BLaER1 (cell line): ENCODE measurements around the gene HAPLN1.

Experiments
- H3K27ac ChIP-seq: shearing (Covaris generic); formaldehyde crosslinking; 2 replicates; pipeline ENCODE4 v1.8.1; 2022
- H3K27me3 ChIP-seq: shearing (Covaris generic); formaldehyde crosslinking; 2 replicates; pipeline ENCODE4 v1.8.1; 2022
- H3K36me3 ChIP-seq: shearing (Covaris generic); formaldehyde crosslinking; 2 replicates; pipeline ENCODE4 v1.8.1; 2022
- H3K4me1 ChIP-seq: shearing (Covaris generic); formaldehyde crosslinking; 2 replicates; pipeline ENCODE4 v1.8.1; 2022
- H3K4me2 ChIP-seq: shearing (Covaris generic); formaldehyde crosslinking; 2 replicates; pipeline ENCODE4 v1.8.1; 2022
- H3K4me3 ChIP-seq: shearing (Covaris generic); formaldehyde crosslinking; 2 replicates; pipeline ENCODE4 v1.8.1; 2022
- H3K9ac ChIP-seq: shearing (Covaris generic); formaldehyde crosslinking; 2 replicates; pipeline ENCODE4 v1.8.1; 2022
- H3K9me3 ChIP-seq: shearing (Covaris generic); formaldehyde crosslinking; 2 replicates; pipeline ENCODE4 v1.8.1; 2022
- H4K20me1 ChIP-seq: shearing (Covaris generic); formaldehyde crosslinking; 2 replicates; pipeline ENCODE4 v1.8.1; 2022
- Cebpa-rat ChIP-seq: shearing (Covaris generic); IDR thresholded peaks from 2 replicates; pipeline ENCODE4 v1.8.1; 2022

The HAPLN1 gene

GRCh38 chr5:83701886-83702285 is 18.8 kb downstream of the HAPLN1 start:
- Histone ChIP-seq H3K9ac (no peak overlapping the region), H3K9me3 (0 out of 2 replicates have a peak, but pooled peaks cover 6% of the 10 kb centered on the region), H3K36me3 (no peaks in the 10 kb centered on the region), H3K4me2 (no peak overlapping the region), H3K4me1 (no peaks in the 10 kb centered on the region), H3K27me3 (no peaks in the 10 kb centered on the region), H3K27ac (no peak overlapping the region), H4K20me1 (no peaks in the 10 kb centered on the region), H3K4me3 (no peak overlapping the region)
- TF ChIP-seq Cebpa-rat: no peak

GRCh38 chr5:83689881-83690280 is 30.8 kb downstream of the HAPLN1 start:
- no peaks in the 10 kb centered on the region for H3K9me3 ChIP-seq
- H3K9ac ChIP-seq: no peak overlapping the region
- H3K4me3 ChIP-seq: no peak overlapping the region
- H3K36me3 ChIP-seq: no peaks in the 10 kb centered on the region
- H3K4me1 ChIP-seq: no peaks in the 10 kb centered on the region
- TF ChIP-seq Cebpa-rat: no peak
- no peak overlapping the region for H3K27ac ChIP-seq
- no peaks in the 10 kb centered on the region for H3K27me3 ChIP-seq
- no peaks in the 10 kb centered on the region for H4K20me1 ChIP-seq
- H3K4me2 ChIP-seq: no peak overlapping the region

- H3K4me1 ChIP-seq: no peaks in the 10 kb centered on the region
- H3K27me3 ChIP-seq: no peaks in the 10 kb centered on the region
- no peak overlapping the region for H3K27ac ChIP-seq
- no peaks in the 10 kb centered on the region for H3K9me3 ChIP-seq
- H3K36me3 ChIP-seq: no peaks in the 10 kb centered on the region
- no peak overlapping the region for H3K4me2 ChIP-seq
- no peak overlapping the region for H3K4me3 ChIP-seq
- TF ChIP-seq Cebpa-rat: no peak
- no peak overlapping the region for H3K9ac ChIP-seq
- no peaks in the 10 kb centered on the region for H4K20me1 ChIP-seq
These were observed 32.4 kb downstream of the HAPLN1 start for GRCh38 chr5:83688281-83688680.

GRCh38 chr5:83687124-83687619 is 33.5 kb downstream of the HAPLN1 start:
- TF ChIP-seq Cebpa-rat: no peak
- H3K4me2 ChIP-seq: no peak overlapping the region

GRCh38 chr5:83686251-83686650 is 34.4 kb downstream of the HAPLN1 start:
- H3K27me3 ChIP-seq: no peaks in the 10 kb centered on the region
- no peaks in the 10 kb centered on the region for H3K36me3 ChIP-seq
- no peaks in the 10 kb centered on the region for H3K4me1 ChIP-seq
- H3K9me3 ChIP-seq: no peaks in the 10 kb centered on the region
- no peak overlapping the region for H3K4me2 ChIP-seq
- no peak overlapping the region for H3K4me3 ChIP-seq
- no peaks in the 10 kb centered on the region for H4K20me1 ChIP-seq
- no peak for TF ChIP-seq Cebpa-rat
- no peak overlapping the region for H3K9ac ChIP-seq
- H3K27ac ChIP-seq: no peak overlapping the region

More at GRCh38 chr5:83687124-83687619, 33.5 kb downstream of the HAPLN1 start:
- no peaks in the 10 kb centered on the region for H3K36me3 ChIP-seq
- no peak overlapping the region for H3K27ac ChIP-seq
- H3K9ac ChIP-seq: no peak overlapping the region
- no peaks in the 10 kb centered on the region for H3K4me1 ChIP-seq
- H3K9me3 ChIP-seq: no peaks in the 10 kb centered on the region
- no peaks in the 10 kb centered on the region for H4K20me1 ChIP-seq
- H3K27me3 ChIP-seq: no peaks in the 10 kb centered on the region
- no peak overlapping the region for H3K4me3 ChIP-seq

GRCh38 chr5:83683836-83684235 is 36.8 kb downstream of the HAPLN1 start:
- Histone ChIP-seq H4K20me1 (no peaks in the 10 kb centered on the region), H3K4me3 (no peak overlapping the region), H3K9ac (no peak overlapping the region), H3K27ac (no peak overlapping the region), H3K4me1 (no peaks in the 10 kb centered on the region), H3K4me2 (no peak overlapping the region), H3K36me3 (no peaks in the 10 kb centered on the region), H3K9me3 (no peaks in the 10 kb centered on the region), H3K27me3 (no peaks in the 10 kb centered on the region)
- no peak for TF ChIP-seq Cebpa-rat

- H3K4me3 ChIP-seq: no peak overlapping the region
- no peak overlapping the region for H3K9ac ChIP-seq
- H3K4me2 ChIP-seq: no peak overlapping the region
- no peak overlapping the region for H3K27ac ChIP-seq
- no peaks in the 10 kb centered on the region for H3K9me3 ChIP-seq
- H4K20me1 ChIP-seq: no peaks in the 10 kb centered on the region
- no peak for TF ChIP-seq Cebpa-rat
- no peaks in the 10 kb centered on the region for H3K36me3 ChIP-seq
- H3K27me3 ChIP-seq: no peaks in the 10 kb centered on the region
- no peaks in the 10 kb centered on the region for H3K4me1 ChIP-seq
These were observed 48.0 kb downstream of the HAPLN1 start for GRCh38 chr5:83672646-83673045.

GRCh38 chr5:83672158-83672557 is 48.5 kb downstream of the HAPLN1 start:
- Histone ChIP-seq H4K20me1 (no peaks in the 10 kb centered on the region), H3K9ac (no peak overlapping the region), H3K27ac (no peak overlapping the region), H3K4me3 (no peak overlapping the region), H3K36me3 (no peaks in the 10 kb centered on the region), H3K9me3 (no peaks in the 10 kb centered on the region), H3K27me3 (no peaks in the 10 kb centered on the region), H3K4me1 (no peaks in the 10 kb centered on the region), H3K4me2 (no peak overlapping the region)
- TF ChIP-seq Cebpa-rat: no peak

GRCh38 chr5:83665631-83666030 is 55.0 kb downstream of the HAPLN1 start:
- Histone ChIP-seq H3K4me1 (no peaks in the 10 kb centered on the region), H3K9ac (no peak overlapping the region), H4K20me1 (no peaks in the 10 kb centered on the region), H3K9me3 (no peaks in the 10 kb centered on the region), H3K27me3 (no peaks in the 10 kb centered on the region), H3K4me3 (no peak overlapping the region), H3K36me3 (no peaks in the 10 kb centered on the region), H3K27ac (no peak overlapping the region), H3K4me2 (no peak overlapping the region)
- no peak for TF ChIP-seq Cebpa-rat

GRCh38 chr5:83662558-83662957 is 58.1 kb downstream of the HAPLN1 start:
- Histone ChIP-seq H3K27me3 (no peaks in the 10 kb centered on the region), H4K20me1 (no peaks in the 10 kb centered on the region), H3K36me3 (no peaks in the 10 kb centered on the region), H3K9me3 (no peaks in the 10 kb centered on the region), H3K4me1 (no peaks in the 10 kb centered on the region), H3K9ac (no peak overlapping the region), H3K4me2 (no peak overlapping the region), H3K27ac (no peak overlapping the region), H3K4me3 (no peak overlapping the region)
- TF ChIP-seq Cebpa-rat: no peak
